ENCODE data around the gene MORC2.
A peak's percentile ranks its signal among the peaks of the same experiment; 100 is the strongest.

The MORC2 gene

GRCh38 chr22:30922151-30922611, 46.4 kb downstream of the MORC2 start:
- H3K9ac ChIP-seq (ENCODE audit: low read length): no peak overlapping the region
- H3K4me1 ChIP-seq (ENCODE audit: low read length): no peaks in the 10 kb centered on the region
- no peaks in the 10 kb centered on the region for H3K27me3 ChIP-seq (replicated peaks; ENCODE audit: insufficient read depth, low read length)
- no peaks in the 10 kb centered on the region for H3F3A ChIP-seq (ENCODE audit: insufficient read depth, low read length)
- no peak overlapping the region for H3K4me2 ChIP-seq (ENCODE audit: low read depth, low read length)
- no peak overlapping the region for H3K27ac ChIP-seq (ENCODE audit: low read length)
- H3K9me2 ChIP-seq (replicated peaks; ENCODE audit: insufficient read depth, low read length): no peaks in the 10 kb centered on the region
- no peaks in the 10 kb centered on the region for H3K79me2 ChIP-seq (ENCODE audit: low read length)
- no peak for TF ChIP-seq EZH2phosphoT487 (IDR thresholded peaks at IDR 0.05; ENCODE audit: low read length)
- no peak for TF ChIP-seq EZH2 (optimal IDR thresholded peaks at IDR 0.05; ENCODE audit: low read depth, low read length)
- TF ChIP-seq CTCF (IDR thresholded peaks at IDR 0.05; ENCODE audit: low read length): no peak
- H4K20me1 ChIP-seq (ENCODE audit: insufficient read depth, low read length): no peaks in the 10 kb centered on the region
- no peak for DNase-seq
- no peak overlapping the region for H2AFZ ChIP-seq (ENCODE audit: low read length)
- H3K9me3 ChIP-seq (replicated peaks; ENCODE audit: insufficient read depth, low read length): no peaks in the 10 kb centered on the region
- no peaks in the 10 kb centered on the region for H3K36me3 ChIP-seq (replicated peaks; ENCODE audit: insufficient read depth, low read length)
- no peak overlapping the region for H3K4me3 ChIP-seq (ENCODE audit: low read length)

- DNase-seq: no peak
- Histone ChIP-seq H3K27me3 (replicated peaks; ENCODE audit: insufficient read depth, low read length) (no peaks in the 10 kb centered on the region), H2AFZ (ENCODE audit: low read length) (no peak overlapping the region), H3K9ac (ENCODE audit: low read length) (no peak overlapping the region), H3K36me3 (replicated peaks; ENCODE audit: insufficient read depth, low read length) (no peaks in the 10 kb centered on the region), H3K4me2 (ENCODE audit: low read depth, low read length) (no peak overlapping the region), H4K20me1 (ENCODE audit: insufficient read depth, low read length) (no peaks in the 10 kb centered on the region), H3K9me3 (replicated peaks; ENCODE audit: insufficient read depth, low read length) (no peaks in the 10 kb centered on the region), H3K79me2 (ENCODE audit: low read length) (no peaks in the 10 kb centered on the region), H3K4me3 (ENCODE audit: low read length) (no peak overlapping the region), H3K9me2 (replicated peaks; ENCODE audit: insufficient read depth, low read length) (no peaks in the 10 kb centered on the region), H3K4me1 (ENCODE audit: low read length) (no peaks in the 10 kb centered on the region), H3K27ac (ENCODE audit: low read length) (no peak overlapping the region), H3F3A (ENCODE audit: insufficient read depth, low read length) (no peaks in the 10 kb centered on the region)
- TF ChIP-seq CTCF (IDR thresholded peaks at IDR 0.05; ENCODE audit: low read length): no peak
- no peak for TF ChIP-seq EZH2 (optimal IDR thresholded peaks at IDR 0.05; ENCODE audit: low read depth, low read length)
- TF ChIP-seq EZH2phosphoT487 (IDR thresholded peaks at IDR 0.05; ENCODE audit: low read length): no peak
Measured at GRCh38 chr22:30921108-30921507, 47.5 kb downstream of the MORC2 start.

- no peak overlapping the region for H3K4me3 ChIP-seq (ENCODE audit: low read length)
- no peak overlapping the region for H3K27ac ChIP-seq (ENCODE audit: low read length)
- no peaks in the 10 kb centered on the region for H3K36me3 ChIP-seq (replicated peaks; ENCODE audit: insufficient read depth, low read length)
- 0 out of 2 replicates have a peak overlapping the region, but pooled peaks have one; percentile 3 for H3K4me2 ChIP-seq (ENCODE audit: low read depth, low read length)
- no peaks in the 10 kb centered on the region for H3F3A ChIP-seq (ENCODE audit: insufficient read depth, low read length)
- H3K9me2 ChIP-seq (replicated peaks; ENCODE audit: insufficient read depth, low read length): no peaks in the 10 kb centered on the region
- H3K9me3 ChIP-seq (replicated peaks; ENCODE audit: insufficient read depth, low read length): no peaks in the 10 kb centered on the region
- H2AFZ ChIP-seq (ENCODE audit: low read length): no peak overlapping the region
- no peaks in the 10 kb centered on the region for H3K79me2 ChIP-seq (ENCODE audit: low read length)
- H4K20me1 ChIP-seq (ENCODE audit: insufficient read depth, low read length): no peaks in the 10 kb centered on the region
- peak; percentile 72 for DNase-seq
- H3K9ac ChIP-seq (ENCODE audit: low read length): no peak overlapping the region
- H3K27me3 ChIP-seq (replicated peaks; ENCODE audit: insufficient read depth, low read length): no peaks in the 10 kb centered on the region
- TF ChIP-seq CTCF (IDR thresholded peaks at IDR 0.05; ENCODE audit: low read length) (peak; percentile 87), EZH2 (optimal IDR thresholded peaks at IDR 0.05; ENCODE audit: low read depth, low read length) (no peak)
- H3K4me1 ChIP-seq (ENCODE audit: low read length): no peaks in the 10 kb centered on the region
Measured at GRCh38 chr22:30920407-30920806, 48.2 kb downstream of the MORC2 start.

All from MM.1S (cell line).